AG04449 (cell line): ENCODE measurements around the gene HIVEP2.

Source experiments
- CTCF ChIA-PET: fragments of 350-600 bp; formaldehyde crosslinking; extraction: SDS; loops from one replicate; lab custom pipeline; 2021; ENCODE audit warnings: antibody characterized with exemption; lab: Yijun Ruan, JAX
- POLR2A ChIA-PET: fragments of 400-600, 350-600 bp; formaldehyde crosslinking; extraction: SDS; loops from one replicate; lab custom pipeline; 2020; ENCODE audit warnings: antibody characterized with exemption, inconsistent platforms; lab: Yijun Ruan, JAX
- DNase-seq: peaks from one replicate; pipeline ENCODE4 v3.0.0-alpha.2; 2010; ENCODE audit warnings: low read depth, low spot score
- H3K4me3 ChIP-seq: 2 replicates; pipeline ENCODE4 v1.5.1; 2011; ENCODE audit warnings: low read depth, mild to moderate bottlenecking, control low read depth, low read length
- CTCF ChIP-seq: IDR thresholded peaks from one replicate; pipeline ENCODE4 v1.5.1; 2011; ENCODE audit warnings: mild to moderate bottlenecking, moderate library complexity, low read length, control low read depth, inconsistent platforms; ENCODE audit not compliant: insufficient read depth; ENCODE audit errors: missing control alignments

The HIVEP2 gene

GRCh38 chr6:142756215-142756630 lies 188.8 kb downstream of the HIVEP2 start:
- ChIA-PET CTCF (interaction anchor here (1.3 kb wide), 1 partner anchor 9 kb away, joined by 4 read pairs; no protein-coding TSS in a partner anchor), POLR2A (no interaction called here)
- peak; percentile 7 for TF ChIP-seq CTCF
- H3K4me3 ChIP-seq = no peak overlapping the region
- peak; percentile 52 for DNase-seq

GRCh38 chr6:142753196-142753595 lies 191.8 kb downstream of the HIVEP2 start:
- no peak for TF ChIP-seq CTCF
- DNase-seq = no peak
- ChIA-PET POLR2A (no interaction called here), CTCF (no interaction called here)
- no peak overlapping the region for H3K4me3 ChIP-seq

GRCh38 chr6:142752348-142752747 lies 192.6 kb downstream of the HIVEP2 start:
- no peak overlapping the region for H3K4me3 ChIP-seq
- no peak for DNase-seq
- ChIA-PET POLR2A (no interaction called here), CTCF (no interaction called here)
- TF ChIP-seq CTCF = no peak

GRCh38 chr6:142751452-142751851 lies 193.5 kb downstream of the HIVEP2 start:
- ChIA-PET CTCF (no interaction called here), POLR2A (no interaction called here)
- no peak overlapping the region for H3K4me3 ChIP-seq
- no peak for TF ChIP-seq CTCF
- no peak for DNase-seq

- ChIA-PET CTCF (interaction anchor here (0.7 kb wide), 1 partner anchor 586 kb away, joined by 4 read pairs; no protein-coding TSS in a partner anchor), POLR2A (no interaction called here)
- TF ChIP-seq CTCF = no peak
- H3K4me3 ChIP-seq = no peak overlapping the region
- no peak for DNase-seq
Observed at GRCh38 chr6:142750998-142751397, 194.0 kb downstream of the HIVEP2 start.

- TF ChIP-seq CTCF = no peak
- DNase-seq = no peak
- H3K4me3 ChIP-seq = no peak overlapping the region
- ChIA-PET CTCF (no interaction called here), POLR2A (no interaction called here)
Observed at GRCh38 chr6:142749556-142749955, 195.4 kb downstream of the HIVEP2 start.
